Measurements from ENCODE around the gene CDC6.

DNA sequence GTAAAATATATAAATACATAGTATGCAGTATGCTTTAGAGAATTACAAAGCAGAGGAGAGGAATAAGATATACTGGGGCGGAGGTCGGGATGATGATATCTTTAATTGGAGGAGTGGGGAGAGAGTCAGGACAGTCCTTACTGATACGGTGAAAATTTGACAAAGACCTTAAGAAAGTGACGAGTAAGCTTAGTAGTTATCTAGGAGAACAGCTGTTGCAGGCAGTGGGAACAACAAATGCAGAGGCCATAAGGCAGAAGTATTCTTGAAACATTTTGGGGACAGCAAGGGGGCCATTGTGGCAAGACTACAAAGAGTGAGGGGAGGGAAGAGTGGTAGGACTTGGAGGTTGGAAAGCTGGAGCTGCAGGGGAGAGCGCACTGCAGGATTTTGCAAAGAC lies 22.3 kb upstream of the CDC6 start:
- TF ChIP-seq EZH2 (IDR thresholded peaks at IDR 0.05; ENCODE audit: borderline replicate concordance, low read depth, low read length, severe bottlenecking) (no peak), POLR2A (IDR thresholded peaks at IDR 0.05; ENCODE audit: low read depth, low read length) (no peak), POLR2AphosphoS5 (IDR thresholded peaks at IDR 0.05; ENCODE audit: insufficient read depth, low read depth, low read length) (no peak), JUN (IDR thresholded peaks at IDR 0.05; ENCODE audit: borderline replicate concordance, insufficient read depth, insufficient read length, low read depth) (no peak)
- TF ChIP-seq, protein P1, sequence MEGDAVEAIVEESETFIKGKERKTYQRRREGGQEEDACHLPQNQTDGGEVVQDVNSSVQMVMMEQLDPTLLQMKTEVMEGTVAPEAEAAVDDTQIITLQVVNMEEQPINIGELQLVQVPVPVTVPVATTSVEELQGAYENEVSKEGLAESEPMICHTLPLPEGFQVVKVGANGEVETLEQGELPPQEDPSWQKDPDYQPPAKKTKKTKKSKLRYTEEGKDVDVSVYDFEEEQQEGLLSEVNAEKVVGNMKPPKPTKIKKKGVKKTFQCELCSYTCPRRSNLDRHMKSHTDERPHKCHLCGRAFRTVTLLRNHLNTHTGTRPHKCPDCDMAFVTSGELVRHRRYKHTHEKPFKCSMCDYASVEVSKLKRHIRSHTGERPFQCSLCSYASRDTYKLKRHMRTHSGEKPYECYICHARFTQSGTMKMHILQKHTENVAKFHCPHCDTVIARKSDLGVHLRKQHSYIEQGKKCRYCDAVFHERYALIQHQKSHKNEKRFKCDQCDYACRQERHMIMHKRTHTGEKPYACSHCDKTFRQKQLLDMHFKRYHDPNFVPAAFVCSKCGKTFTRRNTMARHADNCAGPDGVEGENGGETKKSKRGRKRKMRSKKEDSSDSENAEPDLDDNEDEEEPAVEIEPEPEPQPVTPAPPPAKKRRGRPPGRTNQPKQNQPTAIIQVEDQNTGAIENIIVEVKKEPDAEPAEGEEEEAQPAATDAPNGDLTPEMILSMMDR (IDR thresholded peaks at IDR 0.05; ENCODE audit: extremely low read depth in 1 of 2, insufficient read depth in 1 of 2, low read depth in 1 of 2, low read length in 2 of 2) = no peak
- TF ChIP-seq, protein P2, sequence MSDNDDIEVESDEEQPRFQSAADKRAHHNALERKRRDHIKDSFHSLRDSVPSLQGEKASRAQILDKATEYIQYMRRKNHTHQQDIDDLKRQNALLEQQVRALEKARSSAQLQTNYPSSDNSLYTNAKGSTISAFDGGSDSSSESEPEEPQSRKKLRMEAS (IDR thresholded peaks at IDR 0.05; ENCODE audit: insufficient read depth, insufficient read length) = no peak

Data from endothelial cell of umbilical vein (primary cell).